Heart left ventricle (tissue), 13 donors: ENCODE measurements around the gene ZEB2.

ENCODE experiments used
- CTCF ChIP-seq, 12 donors: fragments of 200-600 bp; sonication (generic) in 4 of 12; IDR thresholded peaks; one replicate each; pipeline versions ENCODE4 v1.5.0 to v1.8.0; 2018 to 2022; ENCODE audit warnings: antibody characterized with exemption in 12 of 12, mild to moderate bottlenecking in 5 of 12
- POLR2A ChIP-seq, 2 donors: fragments of 450-650 bp; IDR thresholded peaks; one replicate each; pipeline ENCODE4 v1.6.1; 2017; ENCODE audit warnings: antibody characterized with exemption in 2 of 2, mild to moderate bottlenecking in 2 of 2, moderate library complexity in 2 of 2
- donor health status: ischemic (EF 13 %, LVEDD 7.1; RV severe dilation, severe dysfunction).
- donor health status: DM: no; HTN: yes; CAD: no.
- donor health status: DM: no; HTN: no; CAD: no.
- donor health status: ischemic (EF 25% LVEDD 6.9; RV normal size, moderate dysfunction).
- donor health status: ischemic (EF 25% LVEDD 5.7; RV mildly dilated, moderate dysfunction).
- donor health status: ischemic (EF 35%, LVEDD 5.7; RV mildly dilated, moderate dysfunction).
- donor health status: nonischemic (EF 11% LVEDD 7.7; RV severe dilation, severe dysfunction).
- donor health status: DM: yes; HTN: yes; CAD: no.
- donor health status: PGD.
- donor health status: ischemic (EF 29% LVEDD 5.4; RV normal size, mild dysfunction).
- donor health status: nonischemic (EF 23%, LVEDD 6.1; RV moderate dilation, normal function).

- no peak for TF ChIP-seq CTCF (IDR thresholded peaks at IDR 0.05)
- no peak for TF ChIP-seq POLR2A (IDR thresholded peaks at IDR 0.05)
Measured at GRCh38 chr2:144431998-144432397, 87.9 kb downstream of the ZEB2 start.
